Measurements from ENCODE around the gene C1orf87. TPM values are rescaled to one million over a fixed set of nuclear protein-coding genes. Genes with fewer than 3 reads are reported as not detected.

The C1orf87 gene
- total RNA-seq, 1 experiment from 2014 or later = not detected

DNA sequence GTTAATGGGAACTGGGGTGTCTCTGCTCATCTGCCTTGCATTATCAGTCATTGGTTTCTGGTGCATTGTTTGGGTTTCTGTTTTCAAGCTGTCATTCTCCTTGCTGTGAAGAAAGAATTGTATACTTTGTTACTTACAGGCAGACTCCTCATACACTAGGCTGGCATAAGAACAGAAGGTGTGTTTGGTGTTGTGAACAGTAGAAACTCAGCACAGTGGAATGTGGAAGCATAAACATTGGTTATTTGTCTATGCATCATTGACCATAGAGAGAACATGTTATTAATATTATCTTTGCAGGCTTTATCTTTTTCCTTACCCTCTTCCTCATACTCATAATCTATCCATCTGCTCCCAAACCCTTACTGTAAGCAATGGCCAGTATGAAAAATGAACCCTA is 18.2 kb downstream of the C1orf87 start:
- intact Hi-C loops (cut with micrococcal nuclease) = no loop called here
- Histone ChIP-seq H3K27ac (ENCODE audit: low read depth, low read length) (no peak overlapping the region), H3K4me2 (ENCODE audit: low read length) (no peak overlapping the region), H3K9me2 (ENCODE audit: insufficient read depth) (no peaks in the 10 kb centered on the region), H4K20me1 (ENCODE audit: insufficient read depth) (no peaks in the 10 kb centered on the region), H3K4me3 (replicated peaks in 1 of 2; ENCODE audit: low read depth in 1 of 2, low read length in 2 of 2) (no peak overlapping the region), H3K27me3 (ENCODE audit: insufficient read depth, low read length) (no peaks in the 10 kb centered on the region), H3K9ac (ENCODE audit: low read length) (no peak overlapping the region), H3K79me2 (ENCODE audit: insufficient read depth, low read length) (no peaks in the 10 kb centered on the region), H2AFZ (ENCODE audit: low read depth, low read length, poor library complexity, severe bottlenecking) (no peak overlapping the region), H3K36me3 (ENCODE audit: control insufficient read depth in 1 of 2, insufficient read depth in 2 of 2, low read length in 2 of 2) (no peaks in the 10 kb centered on the region), H3K9me3 (ENCODE audit: control insufficient read depth in 1 of 2, insufficient read depth in 1 of 2, low read depth in 1 of 2, low read length in 2 of 2) (no peaks in the 10 kb centered on the region; a peak in 1 of 4 replicates), H3K4me1 (ENCODE audit: control insufficient read depth in 1 of 2, insufficient read depth in 2 of 2, low read length in 2 of 2) (no peaks in the 10 kb centered on the region)
- ATAC-seq = no peak
- RAD21 ChIA-PET (ENCODE audit: low non-redundant PET in 1 of 2, low total read pairs in 2 of 2, uncharacterized antibody in 2 of 2, unreplicated experiment in 2 of 2) = no interaction called here
- no TSS peak for BruUV-seq (replicated peaks)
- CTCF ChIA-PET = no interaction called here
- POLR2A ChIA-PET = no interaction called here
- TF ChIP-seq POLR2AphosphoS5 (IDR thresholded peaks at IDR 0.05; ENCODE audit: low read depth, low read length) = no peak
- TF ChIP-seq EZH2phosphoT487 (IDR thresholded peaks at IDR 0.05; ENCODE audit: borderline replicate concordance) = no peak
- no peak for TF ChIP-seq SRF (IDR thresholded peaks at IDR 0.05; ENCODE audit: low read depth)
- no peak for TF ChIP-seq EGR1 (IDR thresholded peaks at IDR 0.05; ENCODE audit: low read depth)
- TF ChIP-seq TCF7L2 (IDR thresholded peaks at IDR 0.05; ENCODE audit: borderline replicate concordance, extremely low read depth, insufficient read depth, insufficient read length) = no peak
- TF ChIP-seq, protein P1, sequence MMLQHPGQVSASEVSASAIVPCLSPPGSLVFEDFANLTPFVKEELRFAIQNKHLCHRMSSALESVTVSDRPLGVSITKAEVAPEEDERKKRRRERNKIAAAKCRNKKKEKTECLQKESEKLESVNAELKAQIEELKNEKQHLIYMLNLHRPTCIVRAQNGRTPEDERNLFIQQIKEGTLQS (IDR thresholded peaks at IDR 0.05) = no peak
- TF ChIP-seq, protein P2, sequence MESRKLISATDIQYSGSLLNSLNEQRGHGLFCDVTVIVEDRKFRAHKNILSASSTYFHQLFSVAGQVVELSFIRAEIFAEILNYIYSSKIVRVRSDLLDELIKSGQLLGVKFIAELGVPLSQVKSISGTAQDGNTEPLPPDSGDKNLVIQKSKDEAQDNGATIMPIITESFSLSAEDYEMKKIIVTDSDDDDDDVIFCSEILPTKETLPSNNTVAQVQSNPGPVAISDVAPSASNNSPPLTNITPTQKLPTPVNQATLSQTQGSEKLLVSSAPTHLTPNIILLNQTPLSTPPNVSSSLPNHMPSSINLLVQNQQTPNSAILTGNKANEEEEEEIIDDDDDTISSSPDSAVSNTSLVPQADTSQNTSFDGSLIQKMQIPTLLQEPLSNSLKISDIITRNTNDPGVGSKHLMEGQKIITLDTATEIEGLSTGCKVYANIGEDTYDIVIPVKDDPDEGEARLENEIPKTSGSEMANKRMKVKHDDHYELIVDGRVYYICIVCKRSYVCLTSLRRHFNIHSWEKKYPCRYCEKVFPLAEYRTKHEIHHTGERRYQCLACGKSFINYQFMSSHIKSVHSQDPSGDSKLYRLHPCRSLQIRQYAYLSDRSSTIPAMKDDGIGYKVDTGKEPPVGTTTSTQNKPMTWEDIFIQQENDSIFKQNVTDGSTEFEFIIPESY (IDR thresholded peaks at IDR 0.05; ENCODE audit: extremely low read depth, insufficient replicate concordance, low read length) = no peak
- no peak for TF ChIP-seq POLR2A (IDR thresholded peaks at IDR 0.05; ENCODE audit: borderline replicate concordance, extremely low read depth, insufficient read depth, insufficient read length)
- TF ChIP-seq CBX3 (IDR thresholded peaks at IDR 0.05; ENCODE audit: low read depth) = no peak
- TF ChIP-seq YY1 (IDR thresholded peaks at IDR 0.05; ENCODE audit: extremely low read depth, insufficient replicate concordance, low read depth, low read length) = no peak
- TF ChIP-seq SIN3A (IDR thresholded peaks at IDR 0.05; ENCODE audit: low read depth) = no peak
- no peak for TF ChIP-seq ZFX (IDR thresholded peaks at IDR 0.05)
- TF ChIP-seq ELF1 (IDR thresholded peaks at IDR 0.05; ENCODE audit: borderline replicate concordance, low read depth) = no peak
- TF ChIP-seq, protein P3, sequence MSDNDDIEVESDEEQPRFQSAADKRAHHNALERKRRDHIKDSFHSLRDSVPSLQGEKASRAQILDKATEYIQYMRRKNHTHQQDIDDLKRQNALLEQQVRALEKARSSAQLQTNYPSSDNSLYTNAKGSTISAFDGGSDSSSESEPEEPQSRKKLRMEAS (IDR thresholded peaks at IDR 0.05) = no peak
- no peak for DNase-seq (ENCODE audit: low read depth, low spot score)
